NCI-H748 treated with DMSO at 0.1 percent for 48 hours (cell line): ENCODE measurements around the gene MEGF6.

ENCODE experiments used
- DNase-seq: peaks from one replicate; lab custom pipeline; 2025; lab: John Stamatoyannopoulos, UW

MEGF6 gene

DNA sequence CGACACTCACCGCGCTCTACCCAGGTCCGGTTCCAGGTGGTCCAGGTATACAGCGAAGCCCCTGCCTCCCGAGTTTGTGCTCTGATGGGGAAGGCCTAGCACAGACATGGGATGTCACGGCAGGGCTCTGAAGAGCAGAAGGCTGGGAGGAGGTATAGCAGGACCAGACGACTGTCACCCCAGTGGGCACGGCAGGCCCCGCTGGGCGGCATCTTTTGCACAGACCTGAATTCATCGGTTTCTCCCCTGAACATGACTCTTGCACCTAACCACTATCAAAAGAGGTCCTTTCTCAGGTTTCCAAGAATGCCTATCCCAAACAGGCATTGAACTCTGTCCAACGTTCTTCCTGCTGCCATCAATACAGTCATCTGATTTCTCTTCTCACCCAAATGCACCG lies 126.3 kb downstream of the MEGF6 start:
- DNase-seq, result no peak

DNA sequence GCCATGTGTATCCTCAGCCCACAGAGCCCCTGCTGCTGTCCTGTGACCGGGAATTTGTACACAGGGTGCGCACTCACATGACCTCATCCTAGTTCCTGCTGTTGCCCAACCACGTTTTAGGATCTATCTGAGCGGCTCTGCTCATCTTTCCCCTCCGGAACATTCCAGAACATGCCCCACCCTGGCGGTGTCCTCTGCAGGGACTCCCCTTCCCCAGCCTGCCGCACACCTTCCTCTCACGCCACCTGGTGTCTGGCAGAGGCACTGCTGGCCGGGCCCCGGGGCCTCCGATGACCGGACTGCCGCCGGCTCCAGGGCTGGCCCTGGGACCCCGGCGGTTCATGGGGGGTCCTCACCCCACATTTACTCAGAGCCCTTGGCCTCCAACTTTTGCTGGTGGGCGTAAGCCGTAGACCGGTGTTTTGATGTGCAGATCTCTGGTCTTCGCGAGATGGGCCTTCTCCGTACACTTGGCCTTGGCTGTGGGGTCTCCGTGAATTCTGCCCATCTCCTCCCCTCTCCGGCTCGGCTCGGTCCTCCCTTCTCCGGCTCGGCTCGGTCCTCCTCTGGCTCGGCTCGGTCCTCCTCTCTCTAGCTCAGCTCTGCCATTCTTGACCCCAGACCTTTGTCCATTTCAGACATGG lies 127.4 kb downstream of the MEGF6 start:
- no peak for DNase-seq

DNA sequence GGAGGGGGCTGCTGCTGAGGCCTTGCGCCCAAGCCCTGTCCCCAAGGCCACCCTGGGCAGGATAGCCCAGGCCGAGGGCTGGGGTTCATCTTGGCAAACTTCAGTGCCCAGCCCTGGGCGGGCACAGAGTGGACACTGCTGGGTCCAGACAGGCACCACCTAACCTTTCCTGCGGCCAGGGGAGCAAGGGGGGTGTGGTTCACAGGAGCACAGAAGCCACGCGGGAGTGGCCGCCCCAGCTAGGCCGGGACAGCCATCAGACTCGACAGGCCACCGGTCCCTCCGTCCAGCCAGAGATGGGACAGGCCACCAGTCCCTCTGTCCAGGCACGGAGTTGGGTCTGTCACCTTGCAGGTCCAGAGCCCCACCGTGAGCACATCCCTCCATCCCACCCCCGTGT lies 127.9 kb downstream of the MEGF6 start:
- no peak for DNase-seq

DNA sequence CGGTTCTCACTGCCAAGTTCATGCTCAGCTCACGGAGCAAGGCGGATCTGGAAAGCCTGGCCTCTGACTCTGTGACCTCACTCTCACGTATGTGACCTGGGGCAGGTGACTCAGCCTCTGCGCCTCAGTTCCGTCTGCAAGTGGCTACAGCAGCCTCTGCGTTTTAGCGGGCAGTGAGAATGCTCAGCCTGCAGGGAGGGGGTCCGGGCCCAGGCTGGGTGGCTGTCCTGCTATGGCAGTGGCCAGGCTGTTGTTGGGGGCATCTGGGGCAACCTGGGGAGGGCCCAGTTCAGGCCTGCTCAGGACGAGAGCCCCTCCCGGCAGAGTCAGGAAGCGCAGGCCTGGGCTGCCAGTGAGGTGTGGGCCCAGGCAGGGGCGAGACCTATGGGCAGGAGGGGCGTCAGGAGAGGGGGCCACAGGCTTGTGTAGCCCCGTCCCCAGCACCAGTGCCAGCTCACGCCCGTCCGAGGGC lies 128.9 kb downstream of the MEGF6 start:
- DNase-seq, result no peak

DNA sequence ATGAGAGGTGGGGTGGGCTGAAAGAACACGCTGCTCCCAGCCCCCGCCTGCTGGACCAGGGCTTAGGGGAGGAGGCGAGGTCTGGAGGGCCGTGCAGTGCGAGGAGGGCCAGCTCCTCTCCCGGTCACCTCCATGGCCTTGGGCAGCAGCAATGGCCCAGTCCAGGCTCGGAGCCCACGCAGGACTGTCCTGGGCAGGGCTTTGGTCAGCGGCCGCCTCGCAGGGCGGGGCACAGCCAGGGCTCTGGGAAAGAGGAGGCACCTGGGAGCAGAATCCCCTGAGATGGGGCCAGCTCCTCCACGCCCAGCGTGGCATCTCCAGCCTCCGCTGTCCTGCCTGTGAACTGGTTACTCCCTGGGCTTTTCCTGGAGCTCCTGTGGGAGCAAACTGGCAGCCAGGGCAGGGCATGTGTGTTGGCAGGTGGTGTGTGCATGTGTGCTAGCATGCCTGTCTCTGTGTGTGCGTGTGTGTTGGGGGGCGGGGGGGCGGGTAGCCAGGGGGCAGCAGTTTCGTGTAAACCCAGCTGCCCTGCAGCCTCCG lies 129.4 kb downstream of the MEGF6 start:
- DNase-seq, result no peak

DNA sequence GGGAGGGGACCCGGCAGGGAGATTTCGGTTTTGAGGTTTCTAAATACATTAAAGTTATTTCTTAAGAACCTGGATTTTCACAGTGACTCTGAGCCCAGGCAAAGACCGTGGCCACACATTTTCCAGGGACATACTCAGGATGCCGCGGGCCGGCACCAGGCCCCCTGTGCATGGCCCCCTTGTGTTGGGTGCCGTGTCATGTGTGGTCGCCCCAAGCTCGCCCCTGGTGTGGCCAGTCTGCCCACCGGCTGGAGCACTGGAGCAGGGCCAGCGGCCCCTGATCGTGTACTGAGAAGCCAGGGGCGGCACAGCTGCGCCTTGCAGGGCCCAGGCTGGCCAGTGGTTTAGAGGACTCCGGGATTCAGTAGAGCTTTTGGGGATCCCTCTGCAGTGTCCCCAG lies 130.3 kb downstream of the MEGF6 start:
- no peak for DNase-seq

DNA sequence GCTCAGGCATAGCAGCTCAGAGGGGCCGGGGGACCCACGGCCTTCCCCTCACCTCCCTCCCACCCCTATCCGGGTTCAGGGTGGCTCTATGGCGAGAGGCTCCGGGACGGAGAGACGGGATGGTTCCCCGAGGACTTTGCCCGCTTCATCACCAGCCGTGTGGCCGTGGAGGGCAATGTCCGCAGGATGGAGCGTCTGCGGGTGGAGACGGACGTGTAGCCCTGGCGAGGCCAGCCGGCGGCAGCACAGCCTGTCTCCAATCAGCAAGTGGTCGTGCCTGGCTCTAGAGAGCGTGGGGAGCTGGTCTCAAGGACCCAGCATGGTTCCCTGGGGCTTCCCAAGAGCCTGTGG lies 131.0 kb downstream of the MEGF6 start:
- no peak for DNase-seq

DNA sequence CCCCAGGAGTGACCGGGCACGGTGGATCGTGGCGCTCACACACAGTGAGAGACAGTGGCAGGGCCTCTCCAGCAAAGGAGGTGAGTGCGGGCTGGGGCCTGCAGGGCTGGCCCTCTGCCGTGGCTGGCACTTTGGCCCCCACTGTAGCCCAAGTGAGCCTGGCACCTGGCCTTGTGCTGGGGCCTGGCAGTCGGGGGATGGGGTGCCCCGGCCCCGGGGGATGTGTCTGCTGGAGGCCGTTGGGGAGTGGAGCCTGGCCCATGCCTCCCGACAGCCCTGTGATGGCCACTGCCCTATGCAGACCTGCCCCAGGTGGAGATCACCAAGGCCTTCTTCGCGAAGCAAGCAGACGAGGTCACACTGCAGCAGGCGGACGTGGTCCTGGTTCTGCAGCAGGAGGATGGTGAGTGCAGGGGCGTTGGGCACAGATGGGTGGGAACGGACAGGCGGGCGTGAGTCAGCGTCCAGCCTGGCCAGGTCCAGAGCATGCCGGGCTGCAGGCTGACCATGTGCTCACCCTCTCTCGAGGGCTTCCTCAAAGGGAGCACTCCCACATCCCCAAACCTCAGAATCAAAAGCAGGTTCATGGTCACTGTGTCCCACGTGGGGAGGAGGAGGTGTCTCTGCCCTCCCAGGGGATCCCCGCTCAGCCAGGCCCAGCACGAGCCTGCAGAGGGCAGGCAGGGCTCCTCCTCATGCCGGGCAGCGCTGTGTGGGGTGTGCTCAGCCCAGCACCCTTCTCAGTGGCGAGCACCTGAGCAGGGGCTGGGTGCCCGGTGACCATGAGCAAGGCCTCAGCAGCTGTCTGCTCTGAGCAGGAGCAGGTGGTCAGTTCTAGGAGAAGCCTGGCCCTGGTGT lies 131.6 kb downstream of the MEGF6 start:
- no peak for DNase-seq

DNA sequence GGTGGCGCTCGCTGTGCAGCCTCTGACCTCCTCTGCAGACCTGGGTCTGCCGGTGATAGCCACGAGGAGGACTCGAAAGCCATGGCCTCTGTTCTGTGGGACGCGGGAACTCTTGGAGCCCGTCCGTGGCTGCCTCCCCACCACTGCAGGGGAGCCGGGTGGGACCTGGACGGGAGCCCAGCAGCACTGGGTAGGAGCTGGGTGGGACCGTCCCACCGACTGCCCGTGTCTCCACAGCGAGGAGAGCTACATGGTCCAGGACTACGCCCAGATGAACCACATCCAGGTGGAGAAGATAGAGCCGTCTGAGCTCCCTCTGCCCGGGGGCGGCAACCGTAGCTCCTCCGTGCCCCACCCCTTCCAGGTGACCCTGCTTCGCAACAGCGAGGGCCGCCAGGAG lies 133.1 kb downstream of the MEGF6 start:
- DNase-seq, result no peak

DNA sequence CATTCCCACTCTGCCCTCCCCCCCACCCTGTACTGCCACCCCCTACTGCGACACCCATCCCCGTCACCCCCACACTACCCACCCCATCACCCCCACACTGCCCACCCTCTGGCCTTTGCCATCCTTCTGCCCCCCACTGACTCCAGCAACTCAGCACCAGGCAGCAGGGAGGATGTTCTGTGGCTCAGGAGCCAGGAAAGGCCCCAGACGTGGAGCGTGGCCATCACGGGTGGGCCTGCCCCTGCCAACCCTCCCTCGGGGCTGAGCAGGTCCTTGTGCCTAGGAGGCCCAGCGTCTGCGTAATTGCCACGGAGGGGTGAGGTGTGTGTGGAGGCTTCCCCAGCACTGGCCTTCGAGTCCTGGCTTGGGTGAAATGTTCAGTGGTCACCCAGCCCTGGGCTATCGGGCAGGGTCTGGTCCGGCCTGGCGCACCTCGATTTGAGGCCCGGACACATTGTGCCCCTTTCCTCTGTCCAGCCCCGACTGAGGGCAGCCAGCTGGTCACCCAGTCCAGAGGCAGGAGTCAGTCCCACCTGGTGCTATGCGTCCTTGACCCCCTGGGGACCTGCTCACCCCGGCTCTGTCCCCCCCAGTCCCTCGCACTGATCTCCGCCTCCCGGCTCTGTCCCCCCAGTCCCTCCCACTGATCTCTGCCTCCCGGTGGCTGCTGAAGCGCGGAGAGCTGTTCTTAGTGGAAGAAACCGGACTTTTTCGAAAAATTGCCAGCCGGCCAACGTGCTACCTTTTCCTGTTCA lies 133.9 kb downstream of the MEGF6 start:
- DNase-seq, result no peak

DNA sequence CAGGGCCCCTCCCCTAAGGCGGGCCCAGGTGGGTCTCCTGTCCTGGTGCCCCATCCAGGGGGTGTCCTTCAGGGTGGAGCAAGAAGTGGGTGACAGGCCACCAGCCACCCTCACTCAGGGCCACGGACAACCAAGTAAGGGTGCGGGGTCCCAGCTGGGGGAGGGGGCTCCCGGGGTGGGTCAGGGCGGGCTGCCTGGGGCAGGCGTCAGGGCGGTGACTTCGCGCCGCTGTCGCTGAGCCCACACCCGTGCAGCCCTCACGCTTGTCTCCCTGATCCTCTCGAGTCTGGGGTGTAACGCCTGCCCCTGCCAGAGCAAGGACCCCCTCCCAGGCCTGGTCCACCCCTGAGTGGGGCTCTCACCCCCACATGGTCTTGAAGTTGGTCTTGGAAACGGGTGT lies 134.6 kb downstream of the MEGF6 start:
- DNase-seq, result no peak

DNA sequence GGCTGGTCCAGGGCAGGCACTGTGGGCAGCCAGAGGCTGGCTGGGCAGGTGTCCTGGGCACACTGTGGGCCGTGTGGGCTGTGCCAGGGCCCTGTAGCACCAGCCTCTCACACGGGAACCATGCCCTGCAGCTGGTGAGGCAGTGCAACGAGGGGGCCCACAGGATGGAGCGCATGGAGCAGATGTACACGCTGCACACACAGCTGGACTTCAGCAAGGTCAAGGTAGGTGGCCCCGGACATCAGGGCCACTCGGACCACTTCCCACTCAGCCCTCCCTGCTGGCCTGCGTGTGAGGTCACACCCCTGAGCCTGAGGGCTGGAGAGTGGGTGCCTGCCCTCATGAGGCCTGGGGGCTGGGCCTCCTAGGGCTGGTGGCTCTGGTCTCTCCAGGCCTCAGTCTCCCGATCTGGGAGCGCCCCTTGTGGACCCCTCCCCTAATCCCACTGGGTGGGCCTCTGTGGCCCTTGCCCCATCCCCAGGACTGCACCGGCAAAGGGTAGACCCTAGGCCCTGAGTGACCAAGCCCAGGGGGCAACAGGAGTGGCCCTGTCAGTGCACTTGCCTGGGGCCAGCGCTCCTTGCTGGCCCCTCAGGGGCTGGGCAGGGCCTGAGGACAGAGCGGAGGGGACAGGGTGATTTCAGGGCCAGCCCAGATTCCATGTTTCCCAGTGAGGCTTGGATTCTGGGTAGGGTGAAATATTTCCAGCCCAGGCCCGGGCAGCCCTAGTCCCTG lies 135.3 kb downstream of the MEGF6 start:
- no peak for DNase-seq

DNA sequence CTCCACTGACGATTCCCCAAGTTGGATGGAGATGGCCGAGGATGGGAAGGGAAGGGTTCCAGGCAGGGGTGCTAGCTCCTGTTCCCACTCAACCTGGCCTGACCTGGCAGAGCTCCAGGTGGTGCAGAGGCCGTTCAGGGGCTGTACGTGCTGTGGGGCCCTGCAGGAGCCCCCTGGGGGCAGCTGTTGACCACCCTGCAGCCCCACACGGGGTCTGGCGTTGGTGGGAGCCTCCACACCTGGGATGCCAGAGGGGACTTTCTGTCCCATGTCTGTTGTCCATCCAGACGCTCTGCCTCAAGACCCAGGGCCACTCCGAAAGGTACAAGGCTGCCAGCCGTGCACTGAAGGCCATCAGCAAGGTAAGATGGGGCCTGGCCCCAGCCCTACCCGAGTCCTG lies 136.9 kb downstream of the MEGF6 start:
- DNase-seq, result no peak

DNA sequence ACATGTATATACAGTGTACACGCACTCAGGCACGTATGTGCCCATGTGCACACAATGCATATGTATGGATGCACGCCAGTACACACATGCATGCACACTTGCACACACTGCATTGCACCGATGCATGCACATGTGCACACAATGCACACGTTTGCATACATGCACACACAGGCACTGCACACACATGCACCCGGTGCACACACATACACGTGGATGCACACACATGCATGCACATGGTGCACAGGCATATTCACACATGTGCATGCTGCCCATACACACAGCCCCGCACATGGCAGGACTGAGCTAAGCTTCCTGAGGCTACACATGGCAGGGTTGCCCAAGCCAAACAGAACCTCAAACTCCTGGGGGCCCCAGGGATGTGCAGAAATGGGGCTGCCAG lies 137.3 kb downstream of the MEGF6 start:
- DNase-seq, result no peak

DNA sequence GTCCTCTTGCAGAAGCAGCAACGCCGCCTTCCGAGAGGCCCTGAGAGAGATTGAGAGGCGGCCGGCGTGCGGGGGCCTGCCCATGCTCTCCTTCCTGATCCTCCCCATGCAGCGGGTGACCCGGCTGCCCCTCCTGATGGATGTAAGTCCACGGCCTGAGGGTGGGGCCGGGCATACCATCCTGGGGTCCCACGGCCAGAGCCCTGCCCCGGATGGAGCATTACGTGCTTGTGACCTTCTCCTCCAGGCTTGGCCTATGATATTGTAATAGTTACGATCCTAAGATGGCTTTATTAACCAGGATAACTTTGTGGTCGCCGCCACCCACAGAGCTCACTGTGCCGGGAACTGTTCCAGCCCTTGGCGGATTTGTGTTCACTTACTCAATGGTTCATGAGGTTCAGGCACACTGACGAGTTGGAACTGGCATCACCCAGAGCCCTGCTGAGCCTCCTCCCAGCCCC lies 137.9 kb downstream of the MEGF6 start:
- no peak for DNase-seq

DNA sequence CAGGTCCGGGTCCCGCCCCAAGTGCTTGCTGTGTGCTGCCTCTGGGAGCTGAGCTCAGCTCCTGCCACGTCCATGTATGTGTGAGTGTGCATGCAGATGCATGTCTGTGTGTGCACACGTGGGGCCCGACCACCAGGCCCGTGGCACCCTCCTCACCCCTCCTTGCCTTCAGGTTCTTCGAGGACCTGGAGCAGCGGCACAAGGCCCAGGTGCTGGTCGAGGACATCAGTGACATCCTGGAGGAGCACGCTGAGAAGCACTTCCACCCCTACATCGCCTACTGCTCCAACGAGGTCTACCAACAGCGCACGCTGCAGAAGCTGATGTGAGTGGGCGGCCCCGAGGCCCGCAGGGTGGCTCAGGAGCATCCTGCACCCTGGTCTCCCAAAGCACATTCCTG lies 138.4 kb downstream of the MEGF6 start:
- no peak for DNase-seq

DNA sequence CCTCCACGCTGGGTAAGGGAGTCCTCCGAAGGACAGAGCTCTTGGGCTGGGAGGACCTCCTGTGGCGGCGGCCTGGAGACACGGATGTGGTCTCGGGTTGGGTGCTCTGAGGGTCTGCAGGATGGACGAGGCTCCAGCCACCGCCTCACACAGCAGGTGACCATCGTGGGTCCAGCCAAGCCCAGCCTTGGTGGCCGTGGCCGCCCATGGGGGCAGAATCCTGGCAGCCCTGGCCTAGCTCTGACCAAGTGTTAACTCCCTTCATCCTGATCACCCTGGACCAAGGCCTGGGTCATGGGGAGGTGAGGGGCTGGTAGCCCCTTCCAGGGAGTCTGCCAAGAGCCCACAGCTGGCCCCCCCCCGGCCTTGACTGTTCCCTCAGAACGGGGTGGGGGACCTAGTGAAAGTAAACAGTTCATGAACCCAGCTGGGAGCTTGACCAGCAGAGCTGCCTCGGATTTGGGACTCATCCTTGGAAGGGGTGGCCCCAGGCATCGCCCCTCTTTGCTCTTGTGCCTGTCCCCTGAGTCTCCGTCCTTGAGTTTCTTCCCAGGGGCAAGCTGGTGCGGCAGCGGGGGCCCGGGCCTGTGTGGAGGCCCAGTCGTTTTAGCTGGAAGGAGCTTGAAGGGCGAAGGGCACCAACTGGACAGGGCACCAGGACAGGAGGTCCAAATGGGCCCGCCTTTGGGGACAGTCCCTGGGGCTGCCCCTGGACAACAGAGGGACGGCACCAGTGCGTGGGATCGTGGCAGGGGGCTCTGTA lies 139.0 kb downstream of the MEGF6 start:
- no peak for DNase-seq

DNA sequence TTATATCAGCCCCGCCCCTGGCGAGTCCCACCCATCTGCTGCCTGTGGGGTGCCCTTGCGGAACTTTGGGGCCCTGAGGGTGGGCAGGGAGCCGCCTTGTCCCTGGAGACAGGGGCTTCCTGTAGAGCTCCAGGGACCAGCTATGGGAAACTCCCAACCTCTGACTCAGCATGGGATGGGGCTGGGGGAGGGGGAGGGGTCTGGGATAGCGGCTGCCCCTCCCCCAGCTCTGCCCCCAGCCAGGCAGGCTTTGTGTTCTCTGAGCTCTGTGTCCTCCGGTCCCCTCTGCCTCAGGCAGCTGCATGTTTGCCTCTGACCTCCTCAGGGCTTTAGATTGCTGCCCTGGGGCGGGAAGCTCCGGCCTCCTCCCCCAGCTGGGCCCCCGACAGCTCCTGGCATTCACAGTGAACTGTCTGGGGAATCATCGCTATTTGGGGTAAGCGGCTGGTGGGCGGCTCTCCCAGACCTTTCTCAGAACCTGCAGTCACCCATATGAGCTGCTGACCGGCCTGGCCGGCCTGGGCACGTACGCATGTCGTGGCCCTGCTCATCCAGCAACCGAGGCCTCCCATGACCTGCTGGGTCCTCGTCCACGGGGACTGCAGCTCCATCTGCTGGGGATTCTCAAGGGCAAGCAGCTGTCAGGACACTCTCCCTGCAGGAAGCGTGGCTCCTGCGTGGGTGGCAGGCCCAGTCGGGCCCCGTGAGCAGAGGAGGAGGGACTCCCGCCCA lies 139.8 kb downstream of the MEGF6 start:
- no peak for DNase-seq

DNA sequence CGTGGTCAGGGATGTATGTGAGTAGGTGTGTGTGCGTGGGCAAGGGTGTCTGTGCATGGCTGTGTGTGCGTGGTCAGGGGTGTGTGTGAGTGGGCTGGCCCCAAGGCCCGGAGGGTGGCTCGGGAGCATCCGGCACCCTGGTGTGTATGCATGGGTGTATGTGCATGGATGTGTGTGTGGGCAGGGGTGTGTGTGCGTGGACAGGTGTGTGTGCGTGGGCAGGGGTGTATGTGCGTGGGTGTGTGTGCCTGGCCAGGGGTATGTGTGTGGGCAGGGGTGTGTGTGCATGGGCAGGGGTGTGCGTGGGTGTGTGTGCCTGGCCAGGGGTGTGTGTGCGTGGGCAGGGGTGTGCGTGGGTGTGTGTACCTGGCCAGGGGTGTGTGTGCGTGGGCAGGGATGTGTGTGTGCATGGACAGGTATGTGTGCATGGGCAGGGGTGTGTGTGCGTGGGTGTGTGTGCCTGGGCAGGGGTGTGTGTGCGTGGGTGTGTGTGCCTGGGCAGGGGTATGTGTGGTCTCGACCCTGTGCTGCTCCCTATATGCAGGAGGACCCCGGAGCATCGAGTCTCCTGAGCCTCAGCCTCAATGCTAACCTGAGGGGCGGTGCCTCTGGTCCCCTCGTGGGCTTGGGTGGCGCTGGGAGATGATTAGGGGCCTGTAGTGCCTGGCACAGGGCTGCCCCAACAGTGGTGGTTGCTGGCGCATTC lies 140.5 kb downstream of the MEGF6 start:
- DNase-seq, result no peak
